ENCODE measurements around the gene LRRC2.
"Not testable (repeated sequence)": the region's sequence is repeated elsewhere in the genome, so short reads cannot be mapped to it uniquely, and the experiment has no call there.

LRRC2 gene

DNA sequence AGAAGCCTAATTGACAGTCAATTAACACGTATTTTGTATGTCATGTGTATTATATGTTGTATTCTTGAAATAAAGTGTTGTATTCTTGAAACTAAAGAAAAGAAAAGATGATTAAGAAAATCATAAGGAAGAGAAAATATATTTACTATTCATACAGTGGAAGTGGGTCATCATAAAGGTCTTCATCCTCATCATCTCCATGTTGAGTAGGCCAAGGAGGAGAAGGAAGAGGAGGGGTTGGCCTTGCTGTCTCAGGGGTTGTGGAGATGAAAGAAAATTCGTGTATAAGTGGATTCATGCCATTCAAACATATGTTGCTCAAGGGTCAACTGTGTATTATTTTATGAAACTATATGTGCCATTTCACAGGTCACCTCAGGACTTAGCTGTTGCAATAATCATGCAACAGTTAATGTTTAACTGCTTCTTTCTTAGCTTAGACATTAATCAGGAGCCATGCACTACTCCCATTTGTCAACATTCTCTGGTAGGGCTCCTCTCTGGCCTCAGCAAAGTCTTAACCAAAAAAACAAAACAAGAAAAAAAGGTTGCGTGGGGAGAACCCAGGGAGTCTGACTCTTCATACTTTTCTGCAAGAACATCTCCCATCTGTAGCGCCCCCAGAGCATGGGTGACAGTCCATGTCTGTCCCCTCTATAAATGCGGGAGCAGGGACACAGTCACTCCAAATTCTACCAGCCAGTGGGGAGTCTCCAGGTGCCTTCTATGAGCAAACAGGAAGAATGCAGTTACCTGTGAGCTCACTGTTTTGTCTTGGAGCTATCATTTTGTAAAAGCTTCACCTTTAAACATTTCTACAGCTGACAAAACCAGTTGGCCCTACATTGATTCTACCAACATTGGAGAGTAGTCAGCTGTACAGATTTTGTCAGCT lies 19.9 kb upstream of the LRRC2 start:
- in situ Hi-C loops (cut with HindIII; ENCODE audit: low pct_ligation_motif_present, low pct_unique_long_range_greater_than_20kb, low sequenced_read_pairs), result no loop called here
- peak; percentile 8 for DNase-seq

GRCh38 chr3:46584598-46585467 lies 18.7 kb upstream of the LRRC2 start:
- in situ Hi-C loops (cut with HindIII; ENCODE audit: low pct_ligation_motif_present, low pct_unique_long_range_greater_than_20kb, low sequenced_read_pairs), result no loop called here

DNA sequence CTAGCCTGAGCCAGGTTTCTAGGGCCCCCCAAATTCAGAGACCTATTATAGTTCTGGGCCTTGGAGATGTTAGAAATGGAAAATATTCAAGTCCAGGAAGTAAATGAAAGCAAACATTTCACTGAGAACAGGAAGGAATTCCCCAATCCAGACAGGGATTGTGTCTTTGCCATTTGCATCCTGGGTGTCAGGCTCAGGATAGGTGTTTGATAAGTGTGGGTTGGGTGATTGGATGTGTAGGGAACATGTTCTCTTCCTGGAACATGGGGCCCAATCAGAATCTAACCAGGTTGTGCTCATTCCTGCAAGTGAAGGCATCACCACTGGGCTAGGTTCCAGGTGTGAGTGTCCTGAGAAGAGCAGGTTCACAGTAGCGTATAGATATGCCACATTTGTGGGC lies 14.6 kb upstream of the LRRC2 start:
- no peak for DNase-seq
- in situ Hi-C loops (cut with HindIII; ENCODE audit: low pct_ligation_motif_present, low pct_unique_long_range_greater_than_20kb, low sequenced_read_pairs), result no loop called here

More at GRCh38 chr3:46584598-46585467, 18.7 kb upstream of the LRRC2 start:
- DNase-seq, result no peak

DNA sequence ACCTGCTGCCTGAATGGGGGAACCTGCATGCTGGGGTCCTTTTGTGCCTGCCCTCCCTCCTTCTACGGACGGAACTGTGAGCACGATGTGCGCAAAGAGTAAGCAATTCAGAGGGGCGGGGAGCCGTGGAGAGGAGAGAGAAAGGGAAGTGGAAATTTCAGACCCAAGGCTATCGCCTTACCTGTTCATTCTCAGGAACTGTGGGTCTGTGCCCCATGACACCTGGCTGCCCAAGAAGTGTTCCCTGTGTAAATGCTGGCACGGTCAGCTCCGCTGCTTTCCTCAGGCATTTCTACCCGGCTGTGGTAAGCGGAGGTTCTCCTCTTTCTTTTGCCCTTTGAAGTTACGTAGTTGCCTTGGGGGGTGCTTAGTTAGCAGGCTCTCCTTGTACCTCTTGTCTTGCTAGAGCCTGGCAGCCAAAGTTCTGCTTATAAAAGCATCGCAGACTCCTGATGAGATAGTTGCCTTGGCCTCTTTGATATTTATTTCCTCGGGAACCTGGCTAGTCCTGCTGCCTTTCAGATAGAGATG lies 13.7 kb upstream of the LRRC2 start:
- in situ Hi-C loops (cut with HindIII; ENCODE audit: low pct_ligation_motif_present, low pct_unique_long_range_greater_than_20kb, low sequenced_read_pairs), result no loop called here
- DNase-seq, result no peak

DNA sequence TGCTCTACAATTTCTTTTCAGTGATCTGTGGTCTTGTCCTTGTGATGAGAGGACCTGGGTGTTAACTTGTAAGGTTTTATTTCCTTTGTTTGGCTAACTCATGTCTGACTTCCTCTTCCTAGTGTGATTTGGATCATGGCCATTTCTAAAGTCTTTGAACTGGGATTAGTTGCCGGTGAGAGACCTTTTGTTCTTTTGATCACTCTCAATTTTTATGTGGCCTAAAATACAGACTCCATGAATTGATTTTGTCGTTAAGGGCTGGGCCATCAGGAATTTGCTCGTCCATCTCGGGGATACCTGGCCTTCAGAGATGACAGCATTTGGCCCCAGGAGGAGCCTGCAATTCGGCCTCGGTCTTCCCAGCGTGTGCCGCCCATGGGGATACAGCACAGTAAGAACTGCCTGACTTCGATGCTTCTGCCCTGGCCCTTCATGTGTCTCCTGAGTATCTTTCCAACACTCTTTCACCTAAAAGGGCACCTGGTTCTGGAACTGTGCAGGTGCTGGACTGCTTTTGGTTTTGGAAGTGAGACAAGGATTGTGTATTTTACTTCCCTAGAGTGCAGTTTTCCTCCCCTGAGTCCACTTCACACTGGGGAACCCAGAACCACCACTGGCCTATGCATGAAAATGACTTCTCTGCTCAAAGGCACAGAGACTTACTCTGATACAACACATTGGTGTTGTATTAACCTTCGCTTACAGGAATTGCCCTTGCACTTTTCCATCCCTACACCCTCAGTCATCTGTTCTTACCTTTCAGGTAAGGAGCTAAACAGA lies 13.1 kb upstream of the LRRC2 start:
- no peak for DNase-seq
- in situ Hi-C loops (cut with HindIII; ENCODE audit: low pct_ligation_motif_present, low pct_unique_long_range_greater_than_20kb, low sequenced_read_pairs), result no loop called here

GRCh38 chr3:46577580-46578249 lies 11.6 kb upstream of the LRRC2 start:
- DNase-seq; in situ Hi-C loops (cut with HindIII; ENCODE audit: low pct_ligation_motif_present, low pct_unique_long_range_greater_than_20kb, low sequenced_read_pairs): not testable (repeated sequence)

- in situ Hi-C loops (cut with HindIII; ENCODE audit: low pct_ligation_motif_present, low pct_unique_long_range_greater_than_20kb, low sequenced_read_pairs), result no loop called here
- DNase-seq, result no peak
Observed at GRCh38 chr3:46576879-46577278, 10.8 kb upstream of the LRRC2 start.

DNA sequence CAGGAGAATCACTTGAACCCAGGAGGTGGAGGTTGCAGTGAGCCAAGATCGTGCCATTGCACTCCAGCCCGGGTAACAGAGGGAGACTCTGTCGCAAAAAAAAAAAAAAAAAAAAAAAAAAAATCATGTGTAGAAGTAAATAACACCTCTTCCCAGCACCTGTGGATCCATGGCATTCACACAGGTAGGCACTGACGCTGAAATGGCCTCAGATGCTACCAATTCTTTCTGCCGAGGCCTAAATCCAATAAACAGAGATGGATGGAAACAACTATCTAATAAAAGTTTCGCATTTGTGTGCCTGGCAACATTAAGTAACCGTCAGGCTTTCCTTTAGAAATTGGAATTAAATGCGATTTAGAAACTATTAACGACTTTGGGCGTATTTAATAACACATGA lies 10.3 kb upstream of the LRRC2 start:
- in situ Hi-C loops (cut with HindIII; ENCODE audit: low pct_ligation_motif_present, low pct_unique_long_range_greater_than_20kb, low sequenced_read_pairs), result no loop called here
- no peak for DNase-seq

DNA sequence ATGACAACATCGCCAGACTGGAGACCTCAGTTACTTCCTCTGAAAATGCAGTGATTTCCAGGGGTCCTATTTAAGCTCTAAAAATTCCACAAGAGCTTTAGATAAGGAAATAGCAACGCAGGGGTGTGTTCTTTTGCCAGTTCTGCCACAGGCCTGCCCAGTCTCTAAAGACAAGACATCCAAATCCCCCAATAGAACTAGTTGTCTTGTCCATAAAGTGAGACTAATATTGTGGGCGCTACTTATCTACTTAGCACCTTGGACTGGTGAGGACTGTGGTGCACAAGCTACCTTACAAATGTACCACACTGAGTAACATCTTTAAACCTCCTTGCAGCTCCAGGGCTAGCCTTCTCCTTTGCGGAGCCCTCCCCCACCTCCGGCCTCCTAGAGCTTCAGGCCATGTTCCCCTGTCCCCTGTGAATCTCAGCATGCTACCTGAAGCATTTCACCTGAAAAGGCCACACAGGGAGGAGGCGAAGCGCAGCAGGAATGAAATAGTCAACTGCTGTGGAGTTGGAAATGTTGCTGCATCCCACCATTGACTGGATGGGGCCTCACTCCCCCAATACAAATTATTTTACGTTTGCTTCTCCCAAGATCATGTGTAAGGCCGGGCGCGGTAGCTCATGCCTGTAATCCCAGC lies 9.6 kb upstream of the LRRC2 start:
- in situ Hi-C loops (cut with HindIII; ENCODE audit: low pct_ligation_motif_present, low pct_unique_long_range_greater_than_20kb, low sequenced_read_pairs), result no loop called here
- DNase-seq, result no peak

- no peak for DNase-seq
- in situ Hi-C loops (cut with HindIII; ENCODE audit: low pct_ligation_motif_present, low pct_unique_long_range_greater_than_20kb, low sequenced_read_pairs), result no loop called here
Observed at GRCh38 chr3:46574881-46575576, 8.9 kb upstream of the LRRC2 start.

GRCh38 chr3:46574243-46574646 lies 8.1 kb upstream of the LRRC2 start:
- in situ Hi-C loops (cut with HindIII; ENCODE audit: low pct_ligation_motif_present, low pct_unique_long_range_greater_than_20kb, low sequenced_read_pairs), result no loop called here
- no peak for DNase-seq

DNA sequence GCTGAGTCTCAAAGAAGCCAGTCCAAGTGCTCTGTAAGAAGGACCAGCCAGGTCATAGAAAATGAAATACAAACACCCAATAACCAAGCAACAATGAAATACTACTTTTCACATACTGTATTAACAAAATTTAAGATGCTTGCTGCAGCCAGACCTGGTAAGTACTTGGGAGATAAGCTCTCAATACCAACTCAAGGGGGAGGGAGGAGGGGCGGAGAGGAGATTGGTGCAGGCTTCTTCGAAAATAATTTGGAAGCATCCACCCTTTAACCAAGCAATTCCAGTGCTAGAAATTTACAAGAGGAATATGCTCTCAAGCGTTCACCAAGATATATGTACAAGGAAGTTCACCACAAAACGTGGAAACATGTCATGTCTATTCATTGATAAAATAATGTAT lies 7.6 kb upstream of the LRRC2 start:
- in situ Hi-C loops (cut with HindIII; ENCODE audit: low pct_ligation_motif_present, low pct_unique_long_range_greater_than_20kb, low sequenced_read_pairs), result no loop called here
- DNase-seq, result no peak

DNA sequence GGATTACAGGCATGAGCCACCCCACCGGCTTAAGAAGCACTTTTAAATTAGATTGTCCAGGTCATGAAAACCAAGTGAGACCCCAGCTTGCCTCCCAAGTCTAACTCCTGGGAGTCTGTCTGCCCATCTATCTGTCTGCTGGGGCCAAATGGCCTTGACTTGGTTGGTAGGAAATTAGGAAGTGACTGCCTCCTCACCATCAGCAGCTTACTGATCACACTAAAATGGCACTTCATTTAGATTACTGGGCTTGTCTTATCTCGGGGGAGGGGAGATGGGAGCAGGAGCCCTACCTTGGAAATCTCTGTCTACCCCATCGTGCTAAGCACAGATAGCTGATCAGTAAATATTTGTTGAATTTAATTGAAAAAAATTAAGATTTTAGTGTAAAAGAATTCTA lies 5.6 kb upstream of the LRRC2 start:
- DNase-seq, result no peak
- in situ Hi-C loops (cut with HindIII; ENCODE audit: low pct_ligation_motif_present, low pct_unique_long_range_greater_than_20kb, low sequenced_read_pairs), result no loop called here

DNA sequence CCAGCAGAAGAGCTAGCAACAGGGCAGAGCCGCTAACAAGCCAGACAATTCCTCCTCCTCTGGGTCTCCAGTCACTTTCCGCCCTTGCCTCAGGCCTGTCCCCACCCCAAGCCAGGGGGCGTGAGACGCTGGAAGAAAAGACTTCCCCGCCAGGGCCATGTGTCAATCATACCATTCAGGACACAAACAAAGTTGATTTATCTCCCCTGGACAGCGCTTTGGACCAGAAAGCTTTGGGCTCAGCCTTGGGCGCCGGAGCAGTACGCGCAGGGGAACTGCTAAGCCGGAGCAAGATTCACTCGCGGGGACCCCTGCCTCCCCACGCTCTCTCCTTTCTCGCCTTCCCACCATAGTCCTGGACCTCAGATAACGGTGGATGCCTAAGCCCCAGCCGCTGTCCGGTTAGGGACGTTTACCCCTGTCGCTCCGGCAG lies 479 bp downstream of the LRRC2 start:
- in situ Hi-C loops (cut with HindIII; ENCODE audit: low pct_ligation_motif_present, low pct_unique_long_range_greater_than_20kb, low sequenced_read_pairs), result no loop called here
- no peak for DNase-seq

DNA sequence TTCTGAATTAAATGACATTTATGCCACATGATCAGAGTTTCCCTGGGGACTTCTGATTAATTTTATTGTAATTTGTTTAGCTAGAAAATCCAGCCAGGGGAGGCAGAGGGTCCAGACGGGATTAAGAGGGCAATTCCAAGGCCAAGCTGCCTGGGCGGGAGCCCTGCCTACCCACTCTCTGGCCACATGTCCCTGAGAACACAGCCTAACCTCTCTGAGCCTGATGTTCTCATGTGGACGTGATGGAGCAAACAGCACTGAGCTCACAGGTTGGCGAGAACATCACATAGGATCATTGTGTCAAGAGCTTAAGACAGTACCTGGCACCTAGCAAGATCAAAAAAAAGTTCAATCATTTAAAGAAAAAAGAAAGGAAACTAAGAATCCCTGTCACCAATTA lies 1.0 kb downstream of the LRRC2 start:
- DNase-seq, result no peak
- in situ Hi-C loops (cut with HindIII; ENCODE audit: low pct_ligation_motif_present, low pct_unique_long_range_greater_than_20kb, low sequenced_read_pairs), result no loop called here

DNA sequence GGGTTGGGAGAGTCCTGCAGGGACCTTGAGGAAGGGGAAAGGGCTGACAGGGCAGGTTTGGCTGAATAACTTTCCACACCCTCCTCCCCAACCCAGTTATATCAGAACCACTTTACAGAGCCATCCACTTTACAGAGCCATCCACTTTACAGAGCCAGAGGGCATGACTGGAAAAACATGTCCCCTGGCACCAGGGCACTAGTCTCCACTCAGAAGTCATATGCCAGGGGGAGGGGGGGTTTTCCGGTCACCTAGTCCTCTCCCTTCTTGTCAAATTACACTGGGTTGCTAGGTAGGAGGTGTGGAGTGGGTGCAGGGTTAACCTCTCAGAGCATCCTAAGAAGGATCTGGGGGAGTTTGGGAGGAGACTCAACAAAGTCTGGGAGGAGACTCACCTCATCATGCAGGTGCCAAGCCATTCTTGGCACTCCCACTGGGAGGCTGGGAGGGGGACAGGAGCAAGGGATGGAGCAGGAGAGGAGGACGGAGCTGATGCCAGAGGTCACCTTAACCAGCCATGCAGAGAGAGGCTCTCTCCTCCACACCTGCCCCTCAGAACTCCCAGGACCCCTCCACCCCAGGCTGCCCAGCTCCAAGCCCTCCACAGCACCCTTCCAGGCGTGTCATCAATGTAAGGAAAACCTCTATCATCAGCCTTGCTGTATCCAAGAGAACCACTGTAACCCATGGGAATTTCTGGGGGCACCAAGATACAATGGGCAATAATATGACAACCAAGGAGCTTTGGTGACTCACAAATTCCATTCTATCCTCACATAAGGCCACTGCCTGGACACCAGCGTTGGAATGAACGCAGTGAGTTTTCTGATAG lies 1.7 kb downstream of the LRRC2 start:
- in situ Hi-C loops (cut with HindIII; ENCODE audit: low pct_ligation_motif_present, low pct_unique_long_range_greater_than_20kb, low sequenced_read_pairs), result no loop called here
- no peak for DNase-seq

Data from ACHN (cell line).